H1 (cell line): ENCODE measurements around the gene ACVRL1. TPM values are rescaled to one million over a fixed set of nuclear protein-coding genes. Genes with fewer than 3 reads are reported as not detected.

Source experiments
- CTCF ChIA-PET: fragments of 300-600 bp; sonication (Branson Sonifier 250); formaldehyde crosslinking; loops from one replicate; lab custom pipeline; 2021; ENCODE audit not compliant: partially characterized antibody; lab: Charles Lee
- POLR2A ChIA-PET: fragments of 300-600 bp; sonication (Branson Sonifier 250); formaldehyde crosslinking; loops from one replicate; lab custom pipeline; 2021; ENCODE audit warnings: inconsistent platforms; ENCODE audit not compliant: partially characterized antibody; lab: Charles Lee
- DNase-seq, 2 experiments: peaks; one replicate each; pipeline versions ENCODE4 v3.0.0 to v3.0.0-alpha.2; 2010 to 2022; ENCODE audit warnings: low spot score in 2 of 2, low read depth in 1 of 2, mixed read lengths in 1 of 2
- FAIRE-seq: peaks from 2 replicates; lab custom pipeline; 2011; peaks lifted over from hg19 to GRCh38; lab: Jason Lieb, UNC
- H2AFZ ChIP-seq: 2 replicates; pipeline ENCODE4 v1.8.1; 2012; ENCODE audit warnings: low read length, inconsistent platforms
- H2AK5ac ChIP-seq: 2 replicates; pipeline ENCODE4 v1.6.1; 2013; ENCODE audit warnings: low read depth, low read length
- H2BK120ac ChIP-seq: replicated peaks from 2 replicates; pipeline ENCODE3; 2013; ENCODE audit warnings: low read depth, low read length, inconsistent platforms
- H2BK12ac ChIP-seq: 2 replicates; pipeline ENCODE4 v1.6.1; 2013; ENCODE audit warnings: low read depth, low read length
- H2BK15ac ChIP-seq: 2 replicates; pipeline ENCODE4 v1.6.1; 2013; ENCODE audit warnings: low read length
- H2BK20ac ChIP-seq: 2 replicates; pipeline ENCODE4 v1.6.1; 2013; ENCODE audit warnings: low read length
- H2BK5ac ChIP-seq: 2 replicates; pipeline ENCODE4 v1.6.1; 2013; ENCODE audit warnings: low read depth, low read length
- H3K14ac ChIP-seq: 2 replicates; pipeline ENCODE4 v1.6.1; 2013; ENCODE audit warnings: inconsistent platforms; ENCODE audit not compliant: insufficient read length
- H3K18ac ChIP-seq: 2 replicates; pipeline ENCODE4 v1.6.1; 2013; ENCODE audit warnings: low read length; ENCODE audit errors: extremely low read depth
- H3K23ac ChIP-seq: 2 replicates; pipeline ENCODE4 v1.6.1; 2013; ENCODE audit warnings: inconsistent platforms; ENCODE audit not compliant: insufficient read length
- H3K23me2 ChIP-seq: 2 replicates; pipeline ENCODE4 v1.6.1; 2013; ENCODE audit warnings: low read depth, low read length
- H3K27ac ChIP-seq: 2 replicates; pipeline ENCODE4 v1.6.1; 2011; ENCODE audit warnings: low read depth, low read length, inconsistent platforms
- H3K27me3 ChIP-seq, 4 experiments: replicated peaks in 1 of 4; 1 replicate in 1 of 4; 2 replicates in 3 of 4; pipeline versions ENCODE4 v1.6.1 to v1.8.1; 2011 to 2013; ENCODE audit warnings: low read length in 3 of 4, mild to moderate bottlenecking in 3 of 4, inconsistent platforms in 2 of 4, mixed read lengths in 2 of 4, moderate library complexity in 1 of 4; ENCODE audit not compliant: control insufficient read depth in 3 of 4, insufficient read depth in 3 of 4; ENCODE audit errors: extremely low read depth in 1 of 4
- H3K36me3 ChIP-seq, 4 experiments: 2 replicates each; pipeline versions ENCODE4 v1.6.1 to v1.8.1; 2011 to 2013; ENCODE audit warnings: mild to moderate bottlenecking in 4 of 4, low read length in 3 of 4, moderate library complexity in 2 of 4, control low read depth in 1 of 4, inconsistent platforms in 1 of 4; ENCODE audit not compliant: insufficient read depth in 4 of 4, control insufficient read depth in 2 of 4
- H3K4ac ChIP-seq: replicated peaks from 2 replicates; pipeline ENCODE3; 2013; ENCODE audit warnings: low read length, low read depth, mixed read lengths, inconsistent platforms; ENCODE audit not compliant: insufficient read length
- H3K4me1 ChIP-seq, 4 experiments: replicated peaks in 1 of 4; 1 replicate in 1 of 4; 2 replicates in 3 of 4; pipeline versions ENCODE4 v1.6.1 to v1.8.1; 2011 to 2013; ENCODE audit warnings: low read length in 3 of 4, inconsistent platforms in 2 of 4, mixed read lengths in 1 of 4; ENCODE audit not compliant: insufficient read depth in 4 of 4, control insufficient read depth in 3 of 4
- H3K4me2 ChIP-seq, 2 experiments: 2 replicates each; pipeline versions ENCODE4 v1.6.1 to v1.8.1; 2011 to 2013; ENCODE audit warnings: low read depth in 2 of 2, low read length in 2 of 2, control low read depth in 1 of 2, inconsistent platforms in 1 of 2, mild to moderate bottlenecking in 1 of 2; ENCODE audit not compliant: insufficient read depth in 1 of 2
- H3K4me3 ChIP-seq, 4 experiments: fragments of 200-600, 300-600 bp in 1 of 4; sonication (generic), shearing (Covaris generic), sonication (Bioruptor Twin) in 1 of 4; 2 replicates each; pipeline versions ENCODE4 v1.5.1 to v1.8.1; 2011 to 2016; ENCODE audit warnings: low read length in 4 of 4, low read depth in 3 of 4, control low read depth in 2 of 4, inconsistent platforms in 2 of 4, mild to moderate bottlenecking in 2 of 4, mixed read lengths in 1 of 4, moderate library complexity in 1 of 4; ENCODE audit not compliant: insufficient read depth in 2 of 4; ENCODE audit errors: extremely low read depth in 1 of 4
- H3K56ac ChIP-seq: replicated peaks from 2 replicates; pipeline ENCODE3; 2013; ENCODE audit warnings: low read depth, mild to moderate bottlenecking, mixed read lengths, low read length, inconsistent platforms; ENCODE audit not compliant: insufficient read length
- H3K79me1 ChIP-seq: 2 replicates; pipeline ENCODE4 v1.6.1; 2013; ENCODE audit warnings: low read depth, low read length, control low read depth
- H3K79me2 ChIP-seq, 2 experiments: 2 replicates each; pipeline versions ENCODE4 v1.6.1 to v1.8.1; 2012 to 2013; ENCODE audit warnings: low read length in 2 of 2, mild to moderate bottlenecking in 2 of 2, inconsistent platforms in 1 of 2; ENCODE audit not compliant: insufficient read depth in 2 of 2, control insufficient read depth in 1 of 2
- H3K9ac ChIP-seq, 4 experiments: replicated peaks in 1 of 4; 1 replicate in 1 of 4; 2 replicates in 3 of 4; pipeline versions ENCODE4 v1.6.1 to v1.8.1; 2011 to 2013; ENCODE audit warnings: low read depth in 3 of 4, low read length in 3 of 4, control low read depth in 2 of 4, mild to moderate bottlenecking in 2 of 4, moderate library complexity in 2 of 4, inconsistent platforms in 1 of 4; ENCODE audit errors: extremely low read depth in 1 of 4
- H3K9me3 ChIP-seq, 2 experiments: 2 replicates each; pipeline versions ENCODE4 v1.6.1 to v1.8.1; 2012 to 2013; ENCODE audit warnings: mild to moderate bottlenecking in 2 of 2, moderate library complexity in 2 of 2, control low read depth in 1 of 2, inconsistent platforms in 1 of 2, low read depth in 1 of 2, low read length in 1 of 2, mixed read lengths in 1 of 2; ENCODE audit not compliant: insufficient read depth in 2 of 2
- H4K20me1 ChIP-seq, 2 experiments: replicated peaks in 1 of 2; 2 replicates each; pipeline versions ENCODE3 to v1.8.1; 2011 to 2013; ENCODE audit warnings: inconsistent platforms in 2 of 2, low read length in 2 of 2, mild to moderate bottlenecking in 1 of 2; ENCODE audit not compliant: insufficient read depth in 2 of 2, control insufficient read depth in 1 of 2
- H4K5ac ChIP-seq: 2 replicates; pipeline ENCODE4 v1.6.1; 2013; ENCODE audit warnings: low read length, low read depth, mixed read lengths, inconsistent platforms; ENCODE audit not compliant: insufficient read length
- H4K8ac ChIP-seq: 2 replicates; pipeline ENCODE4 v1.8.0; 2013; ENCODE audit warnings: mild to moderate bottlenecking, moderate library complexity, low read length, inconsistent platforms; ENCODE audit not compliant: insufficient read depth; ENCODE audit errors: extremely low read depth
- H4K91ac ChIP-seq: replicated peaks from 2 replicates; pipeline ENCODE3; 2013; ENCODE audit warnings: low read length, mixed read lengths, inconsistent platforms; ENCODE audit not compliant: insufficient read length
- CBX5 ChIP-seq: fragments of 300-800, 300-1000 bp; sonication (generic); IDR thresholded peaks from 2 replicates; pipeline ENCODE4 v1.7.1; 2016; ENCODE audit warnings: antibody characterized with exemption, low read length, low read depth
- KDM4A ChIP-seq: IDR thresholded peaks from one replicate; pipeline ENCODE4 v1.7.1; 2012; ENCODE audit warnings: low read depth, mild to moderate bottlenecking, moderate library complexity, low read length, inconsistent platforms; ENCODE audit not compliant: severe bottlenecking
- SP4 ChIP-seq: IDR thresholded peaks from 2 replicates; pipeline ENCODE4 v1.6.1; 2012; ENCODE audit warnings: low read length, inconsistent platforms
- SRF ChIP-seq: IDR thresholded peaks from 2 replicates; pipeline ENCODE4 v1.6.1; 2011; ENCODE audit warnings: mild to moderate bottlenecking, low read depth, low read length, moderate library complexity
- TBP ChIP-seq: IDR thresholded peaks from 2 replicates; pipeline ENCODE4 v1.6.1; 2011; ENCODE audit warnings: low read depth, low read length, improper control_type of control experiment
- TCF12 ChIP-seq: IDR thresholded peaks from 2 replicates; pipeline ENCODE4 v1.6.1; 2011; ENCODE audit warnings: low read depth, mild to moderate bottlenecking, low read length
- WGBS, 2 experiments: shearing (Covaris generic) in 1 of 2; methylation state at CpG; one replicate each; pipeline versions ENCODE4 v1.1.6 to v1.1.7; 2013 to 2015; ENCODE audit warnings: low lambda C conversion rate in 2 of 2, mixed read lengths in 2 of 2, inconsistent platforms in 1 of 2, low coverage in 1 of 2, missing lambda C conversion rate in 1 of 2; ENCODE audit not compliant: insufficient replicate concordance in 2 of 2, insufficient coverage in 1 of 2, insufficient read length in 1 of 2; ENCODE audit errors: extremely low coverage in 1 of 2, missing lambda C conversion rate in 1 of 2; 5-methylcytosine and 5-hydroxymethylcytosine counted together
- polyA plus RNA-seq, 7 experiments: library from polyadenylated mRNA; depleted of rRNA in 3 of 7; stranded (reverse) in 5 of 7; unstranded in 2 of 7; fragments of >200 nt in 5 of 7; fragments of 200-250 nt in 2 of 7; gene quantifications; 1 replicate in 5 of 7; 2 replicates in 1 of 7; 4 replicates in 1 of 7; pipeline versions ENCODE4 v1.2.1 to v1.2.3, GENCODE V29; 2011 to 2013; ENCODE audit warnings: missing spikeins in 2 of 7, mixed read lengths in 2 of 7
- total RNA-seq: library from RNA; stranded (reverse); fragmentation: NEBNext Ultra II Directional; extraction: Animal tissue kit (Norgen Biotek cat#: 25700); gene quantifications from 2 replicates; pipeline ENCODE4 v1.2.1, GENCODE V29; 2021
- TF ChIP-seq, protein P1 (sequence below): IDR thresholded peaks from 2 replicates; pipeline ENCODE4 v1.6.1; 2012; ENCODE audit warnings: inconsistent platforms
- TF ChIP-seq, protein P2 (sequence below): IDR thresholded peaks from 2 replicates; pipeline ENCODE4 v1.6.1; 2011; ENCODE audit warnings: low read length, improper control_type of control experiment

Gene ACVRL1
- total and polyA plus RNA-seq, 2 of the 8 experiments (the other 6 are each of a cell fraction or from before 2014, with no cell fraction given): 0.09 to 0.35 TPM

DNA sequence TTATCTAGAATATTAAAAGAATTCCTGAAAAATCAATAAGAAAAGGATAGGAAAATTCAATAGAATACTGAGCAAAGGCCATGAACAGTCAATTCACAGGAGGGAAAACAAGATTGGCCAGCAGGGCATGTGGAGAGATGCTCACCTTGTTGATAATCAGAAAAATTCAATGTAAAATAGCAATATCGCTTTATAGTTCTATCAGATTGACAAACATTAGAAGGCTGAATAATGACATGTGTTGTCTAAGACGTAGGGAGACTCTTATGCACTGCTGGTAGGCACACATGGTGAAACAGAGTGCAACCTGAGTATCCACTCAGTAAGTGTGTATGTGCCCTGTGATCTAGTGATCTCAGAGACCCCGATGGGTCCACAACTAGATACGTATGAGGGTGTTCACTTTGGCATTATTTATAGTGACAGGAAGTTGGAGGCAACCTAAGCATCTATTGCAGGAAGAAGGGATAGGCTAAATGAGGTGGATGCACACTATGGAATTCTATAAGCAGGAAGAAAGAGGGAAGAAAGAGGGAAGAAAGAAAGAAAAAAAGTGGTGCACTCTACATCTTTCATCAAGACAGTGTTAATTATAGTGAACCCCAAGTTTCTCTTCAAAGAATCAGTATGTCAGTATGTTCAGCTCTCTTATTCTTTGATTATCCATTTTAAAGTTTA is 23.2 kb upstream of the ACVRL1 start:
- H2BK20ac ChIP-seq: no peak overlapping the region
- FAIRE-seq: no peak
- no peak overlapping the region for H3K18ac ChIP-seq
- H3K79me1 ChIP-seq: no peaks in the 10 kb centered on the region
- 81% methylated on average over 4 of the region's 4 CpGs; no CpG with 5 or more reads in 1 of the 2 experiments for WGBS, 2 experiments
- H3K23me2 ChIP-seq: no peaks in the 10 kb centered on the region
- no peak overlapping the region for H4K91ac ChIP-seq
- H3K4me2 ChIP-seq: no peak overlapping the region
- no peak overlapping the region for H2BK5ac ChIP-seq
- no peak overlapping the region for H3K9ac ChIP-seq
- H3K36me3 ChIP-seq: no peaks in the 10 kb centered on the region
- DNase-seq: no peak
- H3K27ac ChIP-seq: no peak overlapping the region
- peaks cover 0 to 10% (median 6%) of the 10 kb centered on the region in 4 experiments; a peak in 3 of 7 replicates for H3K27me3 ChIP-seq
- H3K4ac ChIP-seq: no peak overlapping the region
- H2BK120ac ChIP-seq: no peak overlapping the region
- CTCF ChIA-PET: interaction anchor here (1.2 to 9.1 kb wide), 5 partner anchors 11 to 295 kb away, joined by 3 to 120 read pairs (median 11); a partner anchor contains a TSS
- no peak overlapping the region for H3K56ac ChIP-seq
- no peak overlapping the region for H4K5ac ChIP-seq
- peak overlapping the region; percentile 70; the same call in 1 of the 2 replicates for H2AK5ac ChIP-seq
- no peaks in the 10 kb centered on the region for H4K20me1 ChIP-seq
- H3K4me1 ChIP-seq: peaks cover 0 to 3% (median 3%) of the 10 kb centered on the region in 4 experiments; a peak in 3 of 7 replicates
- no peak overlapping the region for H2BK15ac ChIP-seq
- TF ChIP-seq, protein P1, sequence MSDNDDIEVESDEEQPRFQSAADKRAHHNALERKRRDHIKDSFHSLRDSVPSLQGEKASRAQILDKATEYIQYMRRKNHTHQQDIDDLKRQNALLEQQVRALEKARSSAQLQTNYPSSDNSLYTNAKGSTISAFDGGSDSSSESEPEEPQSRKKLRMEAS: no peak
- TF ChIP-seq CBX5 (no peak), SP4 (no peak), TCF12 (no peak), SRF (no peak), TBP (no peak), KDM4A (no peak)
- TF ChIP-seq, protein P2, sequence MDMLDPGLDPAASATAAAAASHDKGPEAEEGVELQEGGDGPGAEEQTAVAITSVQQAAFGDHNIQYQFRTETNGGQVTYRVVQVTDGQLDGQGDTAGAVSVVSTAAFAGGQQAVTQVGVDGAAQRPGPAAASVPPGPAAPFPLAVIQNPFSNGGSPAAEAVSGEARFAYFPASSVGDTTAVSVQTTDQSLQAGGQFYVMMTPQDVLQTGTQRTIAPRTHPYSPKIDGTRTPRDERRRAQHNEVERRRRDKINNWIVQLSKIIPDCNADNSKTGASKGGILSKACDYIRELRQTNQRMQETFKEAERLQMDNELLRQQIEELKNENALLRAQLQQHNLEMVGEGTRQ: no peak
- POLR2A ChIA-PET: interaction anchor here (0.5 kb wide), 1 partner anchor 72 kb away, joined by 3 read pairs; no protein-coding TSS in a partner anchor
- H3K14ac ChIP-seq: no peak overlapping the region
- no peak overlapping the region for H3K23ac ChIP-seq
- H3K9me3 ChIP-seq: no peaks in the 10 kb centered on the region
- H2BK12ac ChIP-seq: no peak overlapping the region
- no peaks in the 10 kb centered on the region for H3K79me2 ChIP-seq
- no peak overlapping the region for H2AFZ ChIP-seq
- no peak overlapping the region for H3K4me3 ChIP-seq
- H4K8ac ChIP-seq: no peak overlapping the region
